GM19238 (cell line): Measurements from ENCODE around the gene ESPN.
"Not testable (repeated sequence)": the region's sequence is repeated elsewhere in the genome, so short reads cannot be mapped to it uniquely, and the experiment has no call there.

Source experiments
- DNase-seq: peaks from one replicate; pipeline ENCODE4 v3.0.0; 2011; ENCODE audit warnings: low spot score; ENCODE audit not compliant: insufficient read length

The ESPN gene

DNA sequence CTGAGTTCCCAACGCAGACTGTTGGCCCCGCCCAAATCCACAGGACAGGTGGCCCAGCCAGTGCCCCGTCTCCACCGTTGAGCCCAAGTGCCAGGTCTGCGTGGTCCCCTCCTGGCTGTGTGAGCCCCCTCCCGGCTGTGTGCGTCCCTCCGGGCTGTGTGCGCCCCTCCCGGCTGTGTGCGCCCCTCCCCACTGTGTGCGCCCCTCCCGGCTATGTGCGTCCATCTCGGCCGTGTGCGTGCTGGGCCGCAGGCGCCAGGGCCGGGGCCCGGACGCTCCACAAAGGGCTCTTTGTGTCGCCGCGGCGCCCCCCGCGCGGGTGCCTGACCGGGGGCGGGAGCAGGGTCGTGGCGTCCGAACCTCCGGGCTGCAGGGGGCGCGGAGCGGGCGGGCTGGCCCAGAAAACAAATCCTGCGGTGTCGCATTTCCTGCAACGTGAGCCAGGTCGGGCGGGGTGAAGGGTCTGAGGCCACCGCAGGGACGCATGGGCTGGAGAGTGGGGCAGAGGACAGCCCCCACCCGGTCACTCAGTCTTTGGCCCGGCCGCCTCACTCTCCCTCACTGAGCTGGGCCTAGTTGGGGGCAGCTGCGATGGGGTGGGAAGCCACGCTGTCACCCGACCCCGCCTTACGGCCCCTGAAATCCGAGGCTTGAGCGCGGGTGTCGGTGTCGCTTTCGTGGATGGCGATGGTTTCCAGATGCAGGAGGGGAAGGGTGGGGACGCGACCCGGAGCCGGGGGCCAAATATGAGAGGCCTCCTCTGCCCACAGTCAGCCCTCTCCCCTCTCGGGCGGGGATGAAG is 22.6 kb downstream of the ESPN start:
- no peak for DNase-seq

- DNase-seq, result no peak
Observed at GRCh38 chr1:6447818-6448748, 23.5 kb downstream of the ESPN start.

- no peak for DNase-seq
Observed at GRCh38 chr1:6448749-6449631, 24.4 kb downstream of the ESPN start.

DNA sequence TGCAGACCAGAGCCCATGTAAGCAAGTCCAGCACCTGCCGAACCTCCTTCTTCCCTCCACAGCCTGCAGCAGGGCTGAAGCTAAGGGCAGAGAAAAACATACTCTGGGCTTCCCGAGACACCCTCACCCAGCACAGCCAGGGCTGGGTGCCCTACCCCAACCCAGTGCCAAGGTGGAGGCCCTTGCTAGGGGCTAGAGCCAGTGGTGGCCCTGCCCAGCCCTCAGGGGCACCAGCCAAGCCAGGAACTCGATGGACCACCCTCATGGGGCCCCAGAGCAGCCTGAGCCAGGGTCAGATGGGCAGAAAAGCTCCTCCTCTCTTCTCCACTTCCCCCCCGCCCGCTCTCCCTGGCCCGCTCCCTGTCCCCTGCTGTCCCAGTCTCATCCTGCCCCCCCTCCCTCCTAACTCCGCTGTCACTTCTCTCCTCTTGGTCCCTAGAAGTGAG is 25.5 kb downstream of the ESPN start:
- DNase-seq, result no peak

DNA sequence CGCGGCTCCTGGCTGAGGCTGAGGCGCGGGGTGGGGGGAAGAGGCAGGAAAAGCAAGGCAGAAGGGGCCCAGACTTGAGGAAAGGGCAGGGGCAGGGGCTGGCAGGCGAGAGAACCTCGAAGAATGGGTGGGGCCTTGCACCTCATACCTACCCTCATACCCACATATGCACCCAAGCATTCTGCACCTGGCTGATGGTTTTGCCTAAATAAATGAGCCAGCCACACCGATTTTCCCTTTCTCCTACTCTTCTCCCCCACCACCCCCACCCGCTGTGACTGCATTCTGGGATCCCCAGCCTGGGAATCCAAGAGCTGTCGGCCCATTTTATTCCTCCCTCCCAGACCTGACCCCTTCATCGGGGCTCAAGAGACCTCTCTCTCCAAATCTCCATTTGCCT is 25.9 kb downstream of the ESPN start:
- DNase-seq, result not testable (repeated sequence)

DNA sequence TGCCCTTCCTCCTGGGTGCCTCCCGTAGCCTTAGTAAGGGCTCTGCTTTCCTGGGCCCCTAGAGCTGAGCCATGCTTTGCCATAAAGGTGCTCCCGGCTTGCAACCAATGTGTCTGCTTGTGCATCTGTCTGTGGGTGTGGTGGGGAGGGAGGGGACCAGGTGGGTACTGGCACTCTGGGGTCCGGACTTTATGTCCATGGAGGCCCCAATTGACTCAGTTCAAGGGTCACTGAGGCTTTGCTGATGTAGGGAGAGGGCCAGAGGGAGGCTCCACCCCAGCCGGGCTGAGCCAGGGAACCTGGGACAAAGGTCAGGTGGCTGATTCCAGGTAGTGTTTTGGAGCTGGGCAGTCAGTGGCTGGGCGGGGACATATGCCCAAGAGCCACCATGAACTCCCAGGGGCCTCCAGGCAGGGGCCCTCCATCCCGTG is 26.4 kb downstream of the ESPN start:
- no peak for DNase-seq

- not testable (repeated sequence) for DNase-seq
Observed at GRCh38 chr1:6453895-6454855, 29.6 kb downstream of the ESPN start.

DNA sequence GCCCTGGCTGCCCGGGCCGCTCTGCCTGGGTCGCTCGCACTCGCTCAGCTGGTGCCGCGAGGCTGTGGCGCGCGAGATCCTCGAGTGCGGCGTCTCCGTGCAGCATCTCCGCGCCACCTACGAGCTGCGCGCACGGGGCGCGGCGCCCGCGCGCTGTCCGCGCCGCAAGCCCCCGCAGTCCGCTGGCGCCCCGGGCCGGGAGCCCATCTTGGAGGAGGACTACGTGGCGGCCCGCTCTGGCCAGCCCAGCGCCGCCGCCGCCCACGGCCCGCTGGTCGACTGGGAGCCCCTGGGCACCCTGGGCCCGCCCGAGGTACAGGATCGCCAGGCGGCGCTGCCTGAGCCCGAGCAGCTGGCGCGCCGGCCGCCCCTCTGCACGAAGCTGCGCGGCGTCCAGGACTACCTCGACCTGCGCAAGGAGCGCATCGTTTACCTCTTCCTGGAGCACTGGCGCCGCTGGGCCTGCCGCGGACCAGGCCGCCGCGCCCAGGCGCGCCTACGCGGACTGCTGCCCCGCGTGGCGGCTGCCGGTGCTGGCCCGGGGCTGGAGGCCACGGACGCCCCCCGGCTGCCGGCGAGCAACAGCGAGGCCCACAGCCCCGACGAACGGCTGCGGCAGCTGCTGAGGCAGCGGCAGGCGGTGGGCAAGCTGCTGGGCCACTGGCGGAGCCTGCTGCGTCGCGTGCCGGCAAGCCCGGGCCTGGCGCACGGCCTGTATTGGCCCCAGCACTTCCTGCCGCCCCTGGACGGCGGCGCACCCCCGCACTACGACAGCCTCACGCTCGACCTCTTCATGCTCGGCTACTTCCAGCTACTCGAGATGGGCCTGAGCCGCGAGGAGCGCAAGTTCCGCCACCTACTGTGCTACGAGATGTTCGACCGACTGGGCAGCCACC is 30.5 kb downstream of the ESPN start:
- no peak for DNase-seq

DNA sequence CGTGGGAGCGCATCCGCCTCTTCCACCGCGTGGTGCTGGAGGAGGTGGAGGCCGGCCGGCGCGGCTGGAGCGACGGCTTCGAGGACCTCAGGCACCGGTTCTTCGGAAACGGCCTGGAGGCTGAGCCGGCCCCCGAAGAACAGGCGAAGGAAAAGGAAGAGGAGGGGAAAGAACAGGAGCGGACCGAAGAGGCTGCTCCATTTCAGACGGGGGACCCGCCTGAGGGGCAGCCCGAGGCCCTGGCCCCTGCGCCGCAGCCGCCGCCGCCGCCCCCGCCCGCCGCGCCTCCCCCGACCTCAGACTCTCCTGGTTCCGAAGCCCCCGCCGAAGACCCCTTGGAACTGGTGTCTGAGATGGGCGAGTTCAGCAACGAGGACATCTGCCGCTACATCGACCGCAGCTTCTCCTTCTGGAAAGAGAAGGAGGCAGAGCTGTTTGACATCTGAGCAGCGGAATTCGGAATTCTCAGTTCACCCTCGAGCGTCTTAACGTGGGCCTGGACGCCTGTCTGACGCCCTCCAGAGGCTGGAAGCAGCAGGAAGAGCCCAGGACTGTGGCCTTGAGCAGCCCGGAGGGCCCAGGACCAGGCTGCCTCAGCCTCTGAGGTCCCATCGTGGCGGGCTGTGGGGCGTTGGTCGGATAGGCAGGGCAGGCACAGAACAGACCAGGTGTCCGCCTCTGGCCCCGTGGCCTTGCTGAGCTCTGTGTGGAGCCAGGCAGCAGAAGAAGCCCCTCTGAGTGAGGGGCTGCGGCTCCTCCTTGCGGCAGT is 31.4 kb downstream of the ESPN start:
- not testable (repeated sequence) for DNase-seq

GRCh38 chr1:6456800-6457466 is 32.4 kb downstream of the ESPN start:
- DNase-seq, result no peak

GRCh38 chr1:6459850-6460265 is 35.3 kb downstream of the ESPN start:
- DNase-seq, result no peak

- DNase-seq, result peak; percentile 50
Observed at GRCh38 chr1:6460301-6461050, 35.9 kb downstream of the ESPN start.

- DNase-seq, result no peak
Observed at GRCh38 chr1:6461051-6461530, 36.5 kb downstream of the ESPN start.

GRCh38 chr1:6461538-6462411 is 37.2 kb downstream of the ESPN start:
- DNase-seq, result no peak

- DNase-seq, result no peak
Observed at GRCh38 chr1:6462412-6463119, 38.0 kb downstream of the ESPN start.
